ENCODE measurements around the gene HMX1.
A peak's percentile ranks its signal among the peaks of the same experiment; 100 is the strongest.

HMX1 gene

GRCh38 chr4:8858701-8859210 is 12.9 kb downstream of the HMX1 start:
- H3K4me3 ChIP-seq (ENCODE audit: low read depth, low read length) = no peak overlapping the region
- H3K36me3 ChIP-seq (replicated peaks) = no peaks in the 10 kb centered on the region
- in situ Hi-C loops (cut with HindIII; ENCODE audit: low pct_ligation_motif_present, low sequenced_read_pairs) = no loop called here
- DNase-seq = no peak
- peaks cover 97% of the 10 kb centered on the region for H3K27me3 ChIP-seq (replicated peaks)
- no peak for TF ChIP-seq CTCF (IDR thresholded peaks at IDR 0.05; ENCODE audit: low read depth, low read length, missing control alignments)
- H3K27ac ChIP-seq = no peak overlapping the region

GRCh38 chr4:8857766-8858700 is 13.6 kb downstream of the HMX1 start:
- no peak for DNase-seq
- TF ChIP-seq CTCF (IDR thresholded peaks at IDR 0.05; ENCODE audit: low read depth, low read length, missing control alignments) = no peak
- Histone ChIP-seq H3K36me3 (replicated peaks) (no peaks in the 10 kb centered on the region), H3K27ac (no peak overlapping the region), H3K27me3 (replicated peaks) (peaks cover 90% of the 10 kb centered on the region), H3K4me3 (ENCODE audit: low read depth, low read length) (no peak overlapping the region)
- in situ Hi-C loops (cut with HindIII; ENCODE audit: low pct_ligation_motif_present, low sequenced_read_pairs) = no loop called here

GRCh38 chr4:8856835-8857621 is 14.6 kb downstream of the HMX1 start:
- no peak overlapping the region for H3K4me3 ChIP-seq (ENCODE audit: low read depth, low read length)
- H3K36me3 ChIP-seq (replicated peaks) = no peaks in the 10 kb centered on the region
- DNase-seq = no peak
- no peak overlapping the region for H3K27ac ChIP-seq
- in situ Hi-C loops (cut with HindIII; ENCODE audit: low pct_ligation_motif_present, low sequenced_read_pairs) = no loop called here
- TF ChIP-seq CTCF (IDR thresholded peaks at IDR 0.05; ENCODE audit: low read depth, low read length, missing control alignments) = no peak
- H3K27me3 ChIP-seq (replicated peaks) = peaks cover 80% of the 10 kb centered on the region

GRCh38 chr4:8855818-8856245 is 15.8 kb downstream of the HMX1 start:
- Histone ChIP-seq H3K36me3 (replicated peaks) (no peaks in the 10 kb centered on the region), H3K4me3 (ENCODE audit: low read depth, low read length) (no peak overlapping the region), H3K27ac (no peak overlapping the region), H3K27me3 (replicated peaks) (peaks cover 68% of the 10 kb centered on the region)
- in situ Hi-C loops (cut with HindIII; ENCODE audit: low pct_ligation_motif_present, low sequenced_read_pairs) = no loop called here
- TF ChIP-seq CTCF (IDR thresholded peaks at IDR 0.05; ENCODE audit: low read depth, low read length, missing control alignments) = no peak
- DNase-seq = no peak

GRCh38 chr4:8854931-8855330 is 16.7 kb downstream of the HMX1 start:
- in situ Hi-C loops (cut with HindIII; ENCODE audit: low pct_ligation_motif_present, low sequenced_read_pairs) = no loop called here
- Histone ChIP-seq H3K4me3 (ENCODE audit: low read depth, low read length) (no peak overlapping the region), H3K36me3 (replicated peaks) (no peaks in the 10 kb centered on the region), H3K27ac (no peak overlapping the region), H3K27me3 (replicated peaks) (peaks cover 61% of the 10 kb centered on the region)
- TF ChIP-seq CTCF (IDR thresholded peaks at IDR 0.05; ENCODE audit: low read depth, low read length, missing control alignments) = no peak
- peak; percentile 20 for DNase-seq

All from brain microvascular endothelial cell (primary cell).